GM12878 (cell line): ENCODE data around the gene PADI3. TPM values are rescaled to one million over a fixed set of nuclear protein-coding genes. Genes with fewer than 3 reads are reported as not detected.
A peak's percentile ranks its signal among the peaks of the same experiment; 100 is the strongest.

Source experiments
- ATAC-seq: fragments of 200-7000 bp; cut with Tn5 transposase; 3 replicates; pipeline ENCODE4 v1.9.1; 2020; ENCODE audit warnings: mild to moderate bottlenecking, moderate library complexity
- BruUV-seq: library from RNA; stranded (reverse); fragments of 400-500 nt; replicated peaks from 2 replicates; lab custom pipeline; 2021; lab: Mats Ljungman, UMichigan
- CTCF ChIA-PET: fragments of 300-600 bp; sonication (Branson Sonifier 250); formaldehyde crosslinking; extraction: SDS; loops from one replicate; lab custom pipeline; 2021; ENCODE audit warnings: inconsistent platforms; lab: Yijun Ruan, JAX
- POLR2A ChIA-PET: fragments of 350-600 bp; formaldehyde crosslinking; extraction: SDS; loops from one replicate; lab custom pipeline; 2021; ENCODE audit warnings: inconsistent platforms; lab: Charles Lee
- RAD21 ChIA-PET: fragments of 300-600 bp; sonication (Branson Sonifier 250); formaldehyde crosslinking; loops from one replicate; lab custom pipeline; 2023; ENCODE audit warnings: antibody characterized with exemption; ENCODE audit not compliant: unreplicated experiment; lab: Charles Lee
- SMC1A ChIA-PET: fragments of 300-600 bp; sonication (Branson Sonifier 250); formaldehyde crosslinking; loops from one replicate; lab custom pipeline; 2023; ENCODE audit not compliant: unreplicated experiment, uncharacterized antibody; lab: Charles Lee
- DNase-seq: peaks from one replicate; pipeline ENCODE4 v3.0.0-alpha.2; 2011; ENCODE audit warnings: low read depth, low spot score
- FAIRE-seq: peaks from 3 replicates; lab custom pipeline; 2011; peaks lifted over from hg19 to GRCh38; lab: Jason Lieb, UNC
- H2AFZ ChIP-seq: 2 replicates; pipeline ENCODE4 v1.6.0; 2011; ENCODE audit warnings: low read depth, low read length, control low read depth; ENCODE audit not compliant: control insufficient read depth
- H3K27ac ChIP-seq: 2 replicates; pipeline ENCODE4 v1.5.1; 2011; ENCODE audit warnings: control low read depth; ENCODE audit not compliant: control insufficient read depth, insufficient read depth
- H3K27me3 ChIP-seq, 2 experiments: replicated peaks in 1 of 2; 2 replicates each; pipeline versions ENCODE4 v1.6.0 to v1.6.1; 2011; ENCODE audit warnings: low read length in 1 of 2; ENCODE audit not compliant: control insufficient read depth in 2 of 2, insufficient read depth in 2 of 2
- H3K36me3 ChIP-seq, 2 experiments: 2 replicates each; pipeline ENCODE4 v1.5.1; 2011; ENCODE audit warnings: low read length in 1 of 2; ENCODE audit not compliant: control insufficient read depth in 2 of 2, insufficient read depth in 2 of 2
- H3K4me1 ChIP-seq: 2 replicates; pipeline ENCODE4 v1.6.1; 2011; ENCODE audit warnings: mild to moderate bottlenecking, low read length, moderate library complexity, mixed read lengths; ENCODE audit not compliant: control insufficient read depth, insufficient read depth
- H3K4me2 ChIP-seq: 2 replicates; pipeline ENCODE4 v1.6.0; 2011; ENCODE audit warnings: control low read depth; ENCODE audit not compliant: control insufficient read depth, insufficient read depth
- H3K4me3 ChIP-seq: fragments of 200-600 bp; sonication (generic); 2 replicates; pipeline ENCODE4 v1.5.1; 2016
- H3K79me2 ChIP-seq: 2 replicates; pipeline ENCODE4 v1.6.0; 2011; ENCODE audit warnings: low read length; ENCODE audit not compliant: control insufficient read depth, insufficient read depth
- H3K9ac ChIP-seq: 2 replicates; pipeline ENCODE4 v1.8.0; 2011; ENCODE audit warnings: low read length, control low read depth, mixed read lengths; ENCODE audit not compliant: control insufficient read depth, insufficient read depth
- H3K9me3 ChIP-seq: replicated peaks from 3 replicates; pipeline ENCODE4 v1.5.1; 2011; ENCODE audit warnings: mild to moderate bottlenecking, low read length; ENCODE audit not compliant: control insufficient read depth, insufficient read depth
- H4K20me1 ChIP-seq: 2 replicates; pipeline ENCODE4 v1.6.0; 2011; ENCODE audit not compliant: control insufficient read depth, insufficient read depth
- NR2C1 ChIP-seq: fragments of 450-650 bp; IDR thresholded peaks from 2 replicates; pipeline ENCODE4 v1.6.1; 2017; ENCODE audit warnings: antibody characterized with exemption, mild to moderate bottlenecking, moderate library complexity
- ZBTB40 ChIP-seq: fragments of 450-650 bp; IDR thresholded peaks from 2 replicates; pipeline ENCODE4 v1.6.1; 2016; ENCODE audit warnings: mild to moderate bottlenecking, moderate library complexity, borderline replicate concordance
- WGBS: methylation state at CpG from one replicate; pipeline ENCODE4 v1.1.6; 2016; ENCODE audit warnings: low lambda C conversion rate; ENCODE audit not compliant: insufficient replicate concordance, insufficient coverage; ENCODE audit errors: missing lambda C conversion rate; 5-methylcytosine and 5-hydroxymethylcytosine counted together
- in situ Hi-C: fragments of 300-500 bp; cut with MboI; formaldehyde crosslinking; loops from 9 replicates; pipeline ENCODE4 v1.14.3; 2018; ENCODE audit warnings: mixed read lengths
- intact Hi-C: fragments of 100-400 bp; cut with micrococcal nuclease; formaldehyde crosslinking; loops from one replicate; pipeline ENCODE4 v1.14.2; 2022; ENCODE audit not compliant: unreplicated experiment
- polyA plus RNA-seq, 11 experiments: library from polyadenylated mRNA; depleted of rRNA in 4 of 11; unstranded in 6 of 11; stranded (reverse) in 5 of 11; fragments of >200 nt; fragmentation: Nextera tagmentation in 4 of 11; fragmentation: Illumina TruSeq in 1 of 11; extraction: Ambion mirVana in 4 of 11; extraction: Trizol in 1 of 11; gene quantifications; 1 replicate in 1 of 11; 2 replicates in 10 of 11; pipeline versions ENCODE4 v1.2.1 to v1.2.3, GENCODE V29; 2011 to 2016; ENCODE audit warnings: inconsistent platforms in 2 of 11, missing spikeins in 2 of 11, low read depth in 1 of 11
- total RNA-seq, 4 experiments: library from RNA; depleted of rRNA in 3 of 4; stranded (reverse); fragments of >200 nt in 3 of 4; fragmentation: Illumina TruSeq in 1 of 4; extraction: Trizol in 1 of 4; gene quantifications; 2 replicates each; pipeline versions ENCODE4 v1.2.1 to v1.2.3, GENCODE V29; 2013 to 2021

The PADI3 gene
- total and polyA plus RNA-seq, 10 of the 15 experiments (the other 5 are each of a cell fraction or from before 2014, with no cell fraction given) = 0.01 TPM; not detected in 9

- ChIA-PET RAD21 (no interaction called here), CTCF (no interaction called here)
- no peaks in the 10 kb centered on the region for H3K79me2 ChIP-seq
- H3K4me1 ChIP-seq = no peaks in the 10 kb centered on the region
- H4K20me1 ChIP-seq = no peaks in the 10 kb centered on the region
- intact Hi-C loops (no loop called here), in situ Hi-C loops (no loop called here)
- H3K27ac ChIP-seq = no peak overlapping the region
- DNase-seq = no peak
- no peaks in the 10 kb centered on the region for H3K27me3 ChIP-seq
- BruUV-seq = no TSS peak
- 32% methylated on average over 4 of the region's 4 CpGs for WGBS
- no peak overlapping the region for H2AFZ ChIP-seq
- no peak for TF ChIP-seq NR2C1
- peak; percentile 73; the same call in 1 of the 2 replicates for TF ChIP-seq ZBTB40
- TF ChIP-seq, all 136 proteins: peak for 1
- H3K4me3 ChIP-seq = no peak overlapping the region
- no peak for FAIRE-seq
- no peak overlapping the region for H3K4me2 ChIP-seq
- ChIA-PET SMC1A (no interaction called here), POLR2A (no interaction called here)
- no peak for ATAC-seq
- no peaks in the 10 kb centered on the region for H3K9me3 ChIP-seq
- no peak overlapping the region for H3K9ac ChIP-seq
- no peaks in the 10 kb centered on the region for H3K36me3 ChIP-seq
Observed at GRCh38 chr1:17265950-17266349, 17.1 kb downstream of the PADI3 start.
